Adrenal gland (tissue), 12 donors: ENCODE data around the gene AMBRA1. TPM values are rescaled to one million over a fixed set of nuclear protein-coding genes. Genes with fewer than 3 reads are reported as not detected.

Experiments
- DNase-seq, 7 donors: peaks; one replicate each; pipeline ENCODE4 v3.0.0-alpha.2; 2019 to 2020
- H3K27ac ChIP-seq, 5 donors: fragments of 200-600 bp; sonication (generic) in 4 of 5; 1 replicate in 3 of 5; 2 replicates in 2 of 5; pipeline versions ENCODE4 v1.5.1 to v1.8.0; 2016 to 2020; ENCODE audit warnings: mild to moderate bottlenecking in 1 of 5
- H3K27me3 ChIP-seq: fragments of 200-600 bp; 2 replicates; pipeline ENCODE4 v1.8.0; 2021
- H3K36me3 ChIP-seq, 2 donors: fragments of 200-600 bp; replicated peaks in 1 of 2; 1 replicate in 1 of 2; 2 replicates in 1 of 2; pipeline versions ENCODE4 v1.5.1 to v1.8.0; 2018 to 2022
- H3K4me1 ChIP-seq, 2 donors: fragments of 200-600 bp; replicated peaks in 1 of 2; 1 replicate in 1 of 2; 2 replicates in 1 of 2; pipeline versions ENCODE4 v1.5.1 to v1.8.0; 2018 to 2021
- H3K4me3 ChIP-seq, 4 donors: fragments of 200-600 bp; sonication (generic) in 3 of 4; one replicate each; pipeline ENCODE4 v1.5.1; 2016 to 2018
- H3K9me3 ChIP-seq, 3 donors: fragments of 200-600 bp; sonication (generic) in 1 of 3; replicated peaks in 1 of 3; 1 replicate in 2 of 3; 2 replicates in 1 of 3; pipeline versions ENCODE4 v1.5.1 to v1.8.0; 2016 to 2021
- CTCF ChIP-seq, 6 experiments: fragments of 450-650 bp in 4 of 6; fragments of 200-600 bp in 2 of 6; sonication (generic) in 1 of 6; IDR thresholded peaks; 1 replicate in 5 of 6; 2 replicates in 1 of 6; pipeline versions ENCODE4 v1.5.1 to v1.8.0; 2016 to 2021; ENCODE audit warnings: antibody characterized with exemption in 6 of 6, mild to moderate bottlenecking in 2 of 6, moderate library complexity in 1 of 6
- POLR2A ChIP-seq, 2 donors: fragments of 450-650 bp; IDR thresholded peaks; one replicate each; pipeline ENCODE4 v1.6.1; 2017; ENCODE audit warnings: antibody characterized with exemption in 2 of 2, mild to moderate bottlenecking in 2 of 2, moderate library complexity in 1 of 2
- WGBS, 4 donors: extraction: QIAGEN DNeasy Blood & Tissue Kit in 2 of 4; methylation state at CpG; one replicate each; pipeline versions ENCODE4 v1.1.5 to v1.1.7; 2013 to 2017; 5-methylcytosine and 5-hydroxymethylcytosine counted together
- intact Hi-C, 2 donors: fragments of 100-400 bp; cut with DNase I; formaldehyde crosslinking; loops; one replicate each; pipeline versions ENCODE4 v1.14.1 to v1.15.0; 2022 to 2023
- polyA plus RNA-seq, 3 donors: library from polyadenylated mRNA; stranded (reverse); fragments of 200-250 nt in 2 of 3; fragments of 350-450 nt in 1 of 3; fragmentation: Illumina TruSeq in 1 of 3; extraction: RNeasy Lipid Tissue Mini Kit (QIAGEN cat#74804) in 1 of 3; gene quantifications; one replicate each; pipeline ENCODE4 v1.2.3, GENCODE V29; 2013 to 2014
- total RNA-seq, 9 donors: library from RNA; depleted of rRNA in 4 of 9; stranded (reverse); fragments of >200 nt in 4 of 9; fragments of 120-200 nt in 1 of 9; fragmentation: NEBNext Ultra II Directional in 1 of 9; extraction: Animal tissue kit (Norgen Biotek cat#: 25700) in 1 of 9; gene quantifications; one replicate each; pipeline versions ENCODE4 v1.1.0 to v1.2.4, GENCODE V29; 2013 to 2023
- donor health status: healthy with polysubstance abuse.
- donor health status: Bipolar disorder and iron deficiency.
- donor health status: DM: yes; HTN: yes; CAD: no.
- donor health status: DM: no; HTN: no; CAD: no.
- donor health status: DM: no; HTN: no; CAD: no.
- donor health status: DM: yes; HTN: yes; CAD: no.

Gene AMBRA1
- total and polyA plus RNA-seq, 12 donors = 16.2 to 73.3 (median 49.7) TPM

- Histone ChIP-seq H3K4me3 (peak overlapping the region in 2 of 4 donors; percentile 22 to 61), H3K27me3 (peaks cover 19% of the 10 kb centered on the region), H3K27ac (no peak overlapping the region), H3K36me3 (peaks cover 0 to 15% of the 10 kb centered on the region in 2 donors), H3K9me3 (no peaks in the 10 kb centered on the region), H3K4me1 (peaks cover 19 to 40% of the 10 kb centered on the region in 2 donors)
- intact Hi-C loops = loop anchor here in 1 of 2 donors (10.0 kb wide), 1 partner anchor 72 kb away; no protein-coding TSS in a partner anchor
- TF ChIP-seq CTCF (IDR thresholded peaks at IDR 0.05) (peak in 1 of 6 experiments; percentile 1), POLR2A (IDR thresholded peaks at IDR 0.05) (no peak)
- 2 to 8% (median 3%) methylated on average over 21 to 71 of the region's 71 CpGs for WGBS, 4 donors
- peak; percentile 91 to 94 (median 92) for DNase-seq
Observed at GRCh38 chr11:46392421-46393230, 201.2 kb downstream of the AMBRA1 start.

GRCh38 chr11:46391578-46392420 is 202.0 kb downstream of the AMBRA1 start, which contains the start of gene CHRM4:
TSS of gene CHRM4 (minus strand) at chr11:46391776. CDS start at chr11:46386557, 5,219 bp downstream.
- peaks cover 19% of the 10 kb centered on the region for H3K27me3 ChIP-seq
- intact Hi-C loops = loop anchor here in 1 of 2 donors (10.0 kb wide), 1 partner anchor 73 kb away; no protein-coding TSS in a partner anchor
- TF ChIP-seq POLR2A (IDR thresholded peaks at IDR 0.05) (no peak), CTCF (IDR thresholded peaks at IDR 0.05) (peak in 3 of 6 experiments; percentile 23 to 28 (median 26))
- WGBS, 4 donors = 0 to 1% (median 1%) methylated on average over 14 to 123 of the region's 123 CpGs; no CpG with 5 or more reads in 1 of the 4 donors
- peak in 2 of 7 donors; percentile 54 to 77 for DNase-seq
- peak within 1 kb of the TSS in 2 of 4 donors; percentile 22 to 61 for H3K4me3 ChIP-seq
- H3K27ac ChIP-seq = no peak within 1 kb of the TSS
- peaks cover 19 to 40% of the 10 kb centered on the region in 2 donors for H3K4me1 ChIP-seq
- H3K9me3 ChIP-seq = no peaks in the 10 kb centered on the region
- peaks cover 0 to 7% of the 10 kb centered on the region in 2 donors for H3K36me3 ChIP-seq

- intact Hi-C loops = loop anchor here in 1 of 2 donors (10.0 kb wide), 1 partner anchor 74 kb away; no protein-coding TSS in a partner anchor
- TF ChIP-seq CTCF (IDR thresholded peaks at IDR 0.05) = no peak
- no peak for TF ChIP-seq POLR2A (IDR thresholded peaks at IDR 0.05)
- peaks cover 19 to 40% of the 10 kb centered on the region in 2 donors for H3K4me1 ChIP-seq
- no peak for DNase-seq
- peaks cover 0 to 1% of the 10 kb centered on the region in 2 donors for H3K36me3 ChIP-seq
- H3K27me3 ChIP-seq = peaks cover 19% of the 10 kb centered on the region
- WGBS, 4 donors = 0 to 6% (median 1%) methylated on average over 4 to 30 of the region's 31 CpGs; no CpG with 5 or more reads in 1 of the 4 donors
- H3K27ac ChIP-seq = no peak overlapping the region
- peak overlapping the region in 1 of 4 donors; percentile 61 for H3K4me3 ChIP-seq
- H3K9me3 ChIP-seq = no peaks in the 10 kb centered on the region
Observed at GRCh38 chr11:46391186-46391577, 202.6 kb downstream of the AMBRA1 start.
